GM12801 (cell line): ENCODE data around the gene MSX1.

Source experiments
- TF ChIP-seq, protein P1 (sequence below): IDR thresholded peaks from one replicate; pipeline ENCODE4 v1.5.1; 2011; ENCODE audit warnings: control low read depth; ENCODE audit not compliant: insufficient read length; ENCODE audit errors: extremely low read depth

MSX1 gene

DNA sequence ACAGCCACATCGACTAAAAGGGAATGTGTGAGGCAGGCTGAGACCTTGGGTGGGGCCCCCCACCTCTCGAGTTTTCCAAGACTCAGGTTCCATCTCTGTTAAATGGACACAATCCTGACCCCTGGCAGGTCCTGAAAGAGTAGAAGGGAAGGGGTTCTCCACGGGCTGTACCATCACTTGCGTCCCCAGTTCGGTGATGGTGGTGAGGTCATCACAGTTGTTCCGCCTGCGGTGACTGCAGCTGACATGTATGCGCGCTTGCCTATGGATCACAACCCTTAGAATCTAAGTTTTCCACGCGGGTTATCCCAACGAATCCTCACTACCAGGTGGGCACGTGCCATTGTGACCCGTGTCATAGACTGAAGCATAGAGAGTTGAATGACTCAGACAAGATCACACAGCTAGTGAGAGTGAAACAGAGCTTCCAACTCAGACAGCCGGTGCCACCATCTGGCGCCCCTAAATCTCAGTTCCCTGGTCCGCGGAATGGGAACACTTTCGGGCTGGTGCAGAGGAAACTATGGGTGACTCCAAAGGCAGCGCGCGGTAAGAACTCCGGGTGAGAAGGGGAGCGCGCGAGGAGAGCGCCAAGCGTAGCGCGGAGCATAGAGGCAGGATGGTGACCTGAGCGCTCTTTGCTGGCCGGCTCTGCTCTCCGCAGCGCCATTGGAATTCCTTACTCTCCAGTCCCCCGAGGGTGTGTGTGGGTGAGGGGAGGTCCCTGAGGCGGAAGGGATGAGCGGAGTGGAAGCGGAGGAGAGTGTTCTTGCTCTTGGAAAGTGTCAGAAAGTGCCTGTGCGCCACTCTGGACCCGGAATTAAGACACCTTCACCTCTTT, 10.5 kb downstream of the MSX1 start:
- TF ChIP-seq, protein P1, sequence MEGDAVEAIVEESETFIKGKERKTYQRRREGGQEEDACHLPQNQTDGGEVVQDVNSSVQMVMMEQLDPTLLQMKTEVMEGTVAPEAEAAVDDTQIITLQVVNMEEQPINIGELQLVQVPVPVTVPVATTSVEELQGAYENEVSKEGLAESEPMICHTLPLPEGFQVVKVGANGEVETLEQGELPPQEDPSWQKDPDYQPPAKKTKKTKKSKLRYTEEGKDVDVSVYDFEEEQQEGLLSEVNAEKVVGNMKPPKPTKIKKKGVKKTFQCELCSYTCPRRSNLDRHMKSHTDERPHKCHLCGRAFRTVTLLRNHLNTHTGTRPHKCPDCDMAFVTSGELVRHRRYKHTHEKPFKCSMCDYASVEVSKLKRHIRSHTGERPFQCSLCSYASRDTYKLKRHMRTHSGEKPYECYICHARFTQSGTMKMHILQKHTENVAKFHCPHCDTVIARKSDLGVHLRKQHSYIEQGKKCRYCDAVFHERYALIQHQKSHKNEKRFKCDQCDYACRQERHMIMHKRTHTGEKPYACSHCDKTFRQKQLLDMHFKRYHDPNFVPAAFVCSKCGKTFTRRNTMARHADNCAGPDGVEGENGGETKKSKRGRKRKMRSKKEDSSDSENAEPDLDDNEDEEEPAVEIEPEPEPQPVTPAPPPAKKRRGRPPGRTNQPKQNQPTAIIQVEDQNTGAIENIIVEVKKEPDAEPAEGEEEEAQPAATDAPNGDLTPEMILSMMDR, result no peak

DNA sequence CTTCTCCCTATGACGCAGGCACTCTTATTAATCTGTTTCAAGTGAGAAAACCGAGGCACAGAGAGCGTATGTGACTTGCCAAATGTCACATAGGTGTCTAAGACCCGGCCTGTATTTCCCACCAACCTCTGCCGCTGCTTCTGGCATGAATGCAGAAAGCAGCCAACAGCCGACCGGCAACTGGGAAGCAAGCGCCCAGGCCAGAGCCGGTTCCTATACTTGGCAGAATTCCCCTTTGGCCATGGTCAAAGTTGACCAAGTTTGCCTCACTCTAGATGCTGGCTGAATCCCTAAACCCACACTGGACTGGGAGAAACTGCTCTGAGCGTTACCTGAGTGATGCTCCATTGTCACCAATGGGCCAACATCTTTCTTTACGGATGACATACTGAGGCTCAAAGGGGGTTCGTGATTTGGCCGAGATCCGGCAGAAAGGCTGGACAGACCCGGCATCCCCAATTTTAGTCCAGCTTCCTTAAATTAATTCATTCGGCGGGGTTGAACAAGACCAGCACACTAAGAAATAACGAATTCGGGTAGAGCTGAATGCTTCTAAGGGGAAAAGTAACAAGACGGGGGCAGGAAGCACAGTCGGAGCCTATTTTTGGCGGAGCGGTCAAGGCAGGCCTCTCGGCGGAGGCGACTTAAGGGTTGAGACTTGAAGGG, 11.2 kb downstream of the MSX1 start:
- TF ChIP-seq, protein P1, result no peak

DNA sequence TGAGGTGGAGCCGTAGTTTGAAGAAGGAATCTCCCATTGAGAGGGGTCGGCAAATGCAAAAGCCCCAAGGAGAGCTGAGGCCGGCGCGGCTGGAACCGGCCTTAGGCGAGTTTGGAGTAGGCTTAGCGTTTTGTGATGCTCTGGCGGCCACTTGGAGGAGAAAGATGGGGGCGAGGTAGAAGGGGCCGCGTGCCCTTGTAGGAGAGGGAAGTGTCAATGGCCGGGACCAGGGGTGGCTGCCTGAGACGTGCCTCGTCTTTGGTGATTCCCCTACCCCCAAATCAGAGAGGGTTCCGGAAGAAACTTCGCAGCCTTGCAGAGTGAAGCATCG, 11.7 kb downstream of the MSX1 start:
- TF ChIP-seq, protein P1, result no peak

DNA sequence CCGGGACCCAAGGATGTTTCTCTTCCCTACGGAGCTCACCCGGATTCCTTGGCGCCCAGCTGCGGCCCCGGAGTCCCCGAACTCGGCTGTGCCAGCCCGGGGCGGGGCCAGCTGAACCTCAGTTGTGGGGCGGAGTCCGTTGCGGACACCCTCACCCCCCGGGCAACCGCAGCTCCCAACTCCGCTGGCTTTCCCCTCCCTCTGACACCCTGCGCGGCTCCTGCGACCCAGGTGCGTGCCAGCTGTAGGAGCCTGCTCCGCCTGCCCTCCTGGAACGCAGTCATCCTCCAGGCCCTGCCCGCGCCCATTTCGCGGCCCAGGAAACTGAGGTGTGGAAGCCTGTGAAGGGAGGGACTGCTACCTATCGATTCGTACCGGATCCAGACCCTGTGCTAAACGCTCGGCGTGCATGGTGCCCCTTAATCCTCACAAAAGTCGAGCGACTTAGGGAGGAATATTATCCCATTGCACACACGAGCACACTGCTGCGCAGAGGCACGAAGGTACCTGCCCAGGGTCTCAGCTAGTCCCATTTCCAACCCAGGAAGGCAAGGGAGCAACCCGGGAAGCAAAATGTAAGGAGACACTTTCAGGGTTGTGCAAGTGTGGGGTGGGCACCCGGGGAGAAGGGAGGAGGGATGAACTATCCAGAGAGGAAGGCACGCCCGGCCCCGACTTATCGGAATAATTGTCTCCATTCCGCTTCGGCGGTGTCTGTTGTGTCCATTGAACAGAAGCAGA, 12.3 kb downstream of the MSX1 start:
- TF ChIP-seq, protein P1, result no peak

DNA sequence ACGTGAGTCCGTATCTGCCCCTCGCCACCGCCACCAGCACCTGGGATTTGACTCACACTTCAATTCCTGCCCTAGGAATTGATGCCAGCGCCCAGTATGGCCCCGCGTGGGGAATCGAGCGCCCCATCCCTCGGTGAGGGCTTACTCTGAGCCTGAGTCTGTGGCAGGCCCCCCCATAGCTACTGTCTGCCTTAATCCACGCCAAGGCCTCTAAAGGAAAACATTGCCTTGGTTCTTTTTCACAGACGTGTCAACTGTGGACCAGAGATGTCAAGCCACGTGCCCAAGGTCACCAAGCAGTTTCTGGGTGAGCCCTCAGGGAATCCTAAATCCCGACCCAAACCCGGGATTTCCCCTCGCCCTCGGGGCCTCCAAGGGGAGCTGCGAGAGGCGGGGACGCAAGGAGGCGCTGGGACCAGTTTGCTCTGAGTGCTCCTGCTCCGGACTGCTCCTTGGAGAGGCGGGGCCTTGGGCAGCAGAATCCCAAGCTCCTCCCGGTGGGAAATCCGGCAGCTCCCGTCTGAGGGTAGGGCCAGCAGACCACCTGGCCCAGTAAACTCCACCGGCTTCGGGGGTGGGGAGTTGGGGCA, 12.9 kb downstream of the MSX1 start:
- TF ChIP-seq, protein P1, result no peak

DNA sequence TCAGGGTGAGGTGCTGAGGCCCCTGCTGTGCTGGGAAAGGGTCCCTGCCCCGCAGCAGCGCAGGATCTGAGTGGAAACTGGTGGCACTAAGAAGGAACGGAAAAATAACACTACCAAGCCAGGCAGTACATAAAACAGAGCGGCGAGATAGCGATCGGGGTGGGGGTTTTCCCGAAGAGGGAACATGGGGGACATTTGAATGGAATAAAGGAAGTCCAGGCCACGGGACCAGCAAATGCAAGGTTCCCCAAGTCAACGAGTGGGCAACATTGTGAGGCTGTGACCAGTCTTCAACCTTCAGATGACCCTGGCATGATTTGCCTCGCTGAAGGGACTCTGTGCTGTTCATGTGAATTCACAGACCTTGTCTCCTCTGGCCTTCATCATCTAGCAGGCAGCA, 13.7 kb downstream of the MSX1 start:
- TF ChIP-seq, protein P1, result no peak

DNA sequence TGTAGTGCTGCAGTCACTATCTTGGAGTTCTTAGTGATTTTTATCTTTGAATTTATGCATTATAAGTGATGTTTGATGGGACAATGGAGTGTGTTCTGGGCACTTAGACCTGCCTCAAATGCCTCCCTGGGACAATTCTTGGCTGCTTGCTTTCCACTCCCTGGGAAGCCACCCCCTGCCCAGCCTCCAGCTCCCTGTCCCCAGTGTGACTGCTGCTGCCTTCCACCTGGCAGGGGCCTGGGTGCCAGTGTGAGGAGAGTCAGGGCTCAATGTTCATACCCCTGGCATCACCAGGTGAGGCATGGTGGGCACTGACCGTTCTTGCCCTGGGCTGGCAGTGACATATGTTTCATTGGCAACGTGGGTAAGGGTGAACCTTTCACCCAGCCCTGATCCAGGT, 14.8 kb downstream of the MSX1 start:
- TF ChIP-seq, protein P1, result no peak
